Measurements from ENCODE around the gene PI16. TPM values are rescaled to one million over a fixed set of nuclear protein-coding genes. Genes with fewer than 3 reads are reported as not detected.
A peak's percentile ranks its signal among the peaks of the same experiment; 100 is the strongest.

PI16 gene
- total and polyA plus RNA-seq, 2 experiments from 2014 or later = 0.50 TPM; not detected in 1

GRCh38 chr6:36929607-36930006 is 24.9 kb upstream of the PI16 start:
- no peaks in the 10 kb centered on the region for H3K27me3 Mint-ChIP-seq (ENCODE audit: insufficient read depth, low read depth, poor library complexity)
- H4K20me1 ChIP-seq (replicated peaks; ENCODE audit: insufficient read depth) = no peaks in the 10 kb centered on the region
- no peaks in the 10 kb centered on the region for H3F3A ChIP-seq (replicated peaks; ENCODE audit: low read depth)
- H3K79me2 ChIP-seq (replicated peaks; ENCODE audit: insufficient read depth) = no peaks in the 10 kb centered on the region
- DNase-seq (ENCODE audit: low spot score) (no peak), ATAC-seq (peak; percentile 27; the same call in 2 of the 3 replicates)
- TF ChIP-seq ETS1 (IDR thresholded peaks at IDR 0.05) = no peak
- no peak for TF ChIP-seq EZH2phosphoT487 (IDR thresholded peaks at IDR 0.05; ENCODE audit: unreplicated experiment)
- TF ChIP-seq STAT1 (IDR thresholded peaks at IDR 0.05; ENCODE audit: unreplicated experiment) = no peak
- TF ChIP-seq ZNF331 (CRISPR knock-in tag; IDR thresholded peaks at IDR 0.05; ENCODE audit: low read depth) = no peak
- TF ChIP-seq EZH2 (IDR thresholded peaks at IDR 0.05; ENCODE audit: low read depth, unreplicated experiment) = no peak
- no peak for TF ChIP-seq JUNB (IDR thresholded peaks at IDR 0.05; ENCODE audit: unreplicated experiment)
- no peak for TF ChIP-seq POLR2AphosphoS5 (IDR thresholded peaks at IDR 0.05; ENCODE audit: low read depth)
- no peak for TF ChIP-seq NANOG (IDR thresholded peaks at IDR 0.05; ENCODE audit: borderline replicate concordance)
- no peak for TF ChIP-seq ZNF114 (CRISPR knock-in tag; IDR thresholded peaks at IDR 0.05)
- TF ChIP-seq ZNF462 (CRISPR knock-in tag; IDR thresholded peaks at IDR 0.05) = no peak
- no peak for TF ChIP-seq CREB1 (CRISPR knock-in tag; IDR thresholded peaks at IDR 0.05; ENCODE audit: low read depth)
- no peak for TF ChIP-seq CTCF (conservative IDR thresholded peaks at IDR 0.05; ENCODE audit: low read depth in 2 of 2)
- TF ChIP-seq REST (IDR thresholded peaks at IDR 0.05; ENCODE audit: unreplicated experiment) = no peak
- H3K27ac ChIP-seq (ENCODE audit: low read depth) = no peak overlapping the region
- no peak overlapping the region for H3K27ac Mint-ChIP-seq
- peaks cover 4% of the 10 kb centered on the region; the same call in 1 of the 2 replicates for H3K4me1 ChIP-seq (ENCODE audit: insufficient read depth)
- H2AFZ ChIP-seq = no peak overlapping the region
- H3K4me1 Mint-ChIP-seq = peaks cover 7% of the 10 kb centered on the region
- H3K36me3 ChIP-seq (ENCODE audit: insufficient read depth) = no peaks in the 10 kb centered on the region
- H3K4me3 ChIP-seq = no peak overlapping the region
- H3K4me3 Mint-ChIP-seq = no peak overlapping the region
- no peaks in the 10 kb centered on the region for H3K9me3 Mint-ChIP-seq
- H3K9me2 ChIP-seq (ENCODE audit: insufficient read depth) = no peaks in the 10 kb centered on the region
- H3K4me2 ChIP-seq = no peak overlapping the region
- no peaks in the 10 kb centered on the region for H3K27me3 ChIP-seq (ENCODE audit: insufficient read depth)
- no peaks in the 10 kb centered on the region for H3K36me3 Mint-ChIP-seq (ENCODE audit: low read depth)

Data from GM23338 (cell line).